Measurements from ENCODE around the gene RGS21.

DNA sequence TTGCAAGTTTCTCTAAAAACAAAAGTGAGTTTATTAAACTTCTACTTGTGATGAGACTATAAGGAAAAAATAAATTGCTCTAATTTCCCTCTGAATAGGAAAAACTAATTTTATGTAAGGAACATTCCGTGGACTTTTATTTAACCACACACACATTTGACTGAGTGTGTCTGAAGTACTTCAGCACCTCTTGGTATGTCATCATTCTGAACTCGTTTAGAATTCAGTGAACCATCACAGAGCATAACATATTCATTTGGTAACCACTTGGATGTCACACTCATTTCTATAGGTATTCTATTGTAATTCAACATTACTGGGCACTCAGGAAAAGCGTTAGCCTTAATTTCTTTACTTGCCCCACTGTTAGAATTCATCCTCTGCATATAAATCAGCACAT, 79.1 kb downstream of the RGS21 start:
- TF ChIP-seq, protein P1, sequence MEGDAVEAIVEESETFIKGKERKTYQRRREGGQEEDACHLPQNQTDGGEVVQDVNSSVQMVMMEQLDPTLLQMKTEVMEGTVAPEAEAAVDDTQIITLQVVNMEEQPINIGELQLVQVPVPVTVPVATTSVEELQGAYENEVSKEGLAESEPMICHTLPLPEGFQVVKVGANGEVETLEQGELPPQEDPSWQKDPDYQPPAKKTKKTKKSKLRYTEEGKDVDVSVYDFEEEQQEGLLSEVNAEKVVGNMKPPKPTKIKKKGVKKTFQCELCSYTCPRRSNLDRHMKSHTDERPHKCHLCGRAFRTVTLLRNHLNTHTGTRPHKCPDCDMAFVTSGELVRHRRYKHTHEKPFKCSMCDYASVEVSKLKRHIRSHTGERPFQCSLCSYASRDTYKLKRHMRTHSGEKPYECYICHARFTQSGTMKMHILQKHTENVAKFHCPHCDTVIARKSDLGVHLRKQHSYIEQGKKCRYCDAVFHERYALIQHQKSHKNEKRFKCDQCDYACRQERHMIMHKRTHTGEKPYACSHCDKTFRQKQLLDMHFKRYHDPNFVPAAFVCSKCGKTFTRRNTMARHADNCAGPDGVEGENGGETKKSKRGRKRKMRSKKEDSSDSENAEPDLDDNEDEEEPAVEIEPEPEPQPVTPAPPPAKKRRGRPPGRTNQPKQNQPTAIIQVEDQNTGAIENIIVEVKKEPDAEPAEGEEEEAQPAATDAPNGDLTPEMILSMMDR (conservative IDR thresholded peaks at IDR 0.05; ENCODE audit: low read depth, low read length) = no peak
- TF ChIP-seq POLR2A (IDR thresholded peaks at IDR 0.05; ENCODE audit: low read depth, low read length) (no peak), BHLHE40 (IDR thresholded peaks at IDR 0.05; ENCODE audit: low read depth, low read length) (no peak), RAD21 (IDR thresholded peaks at IDR 0.05; ENCODE audit: low read length) (no peak), CHD1 (IDR thresholded peaks at IDR 0.05; ENCODE audit: low read depth, low read length) (no peak), MXI1 (IDR thresholded peaks at IDR 0.05; ENCODE audit: borderline replicate concordance, low read depth, low read length) (no peak), RCOR1 (IDR thresholded peaks at IDR 0.05; ENCODE audit: insufficient replicate concordance, low read length) (no peak), ELK1 (IDR thresholded peaks at IDR 0.05; ENCODE audit: borderline replicate concordance, low read depth, low read length) (no peak), SMC3 (IDR thresholded peaks at IDR 0.05; ENCODE audit: low read depth, low read length) (no peak), MAFK (IDR thresholded peaks at IDR 0.05; ENCODE audit: low read depth, low read length) (no peak)

All from IMR-90 (cell line).